ENCODE results near the gene MDH2. TPM values are rescaled to one million over a fixed set of nuclear protein-coding genes. Genes with fewer than 3 reads are reported as not detected.

The MDH2 gene
- total and polyA plus RNA-seq, 2 of the 4 experiments (the other 2 are of a cell fraction) = 55.4 to 206 TPM

DNA sequence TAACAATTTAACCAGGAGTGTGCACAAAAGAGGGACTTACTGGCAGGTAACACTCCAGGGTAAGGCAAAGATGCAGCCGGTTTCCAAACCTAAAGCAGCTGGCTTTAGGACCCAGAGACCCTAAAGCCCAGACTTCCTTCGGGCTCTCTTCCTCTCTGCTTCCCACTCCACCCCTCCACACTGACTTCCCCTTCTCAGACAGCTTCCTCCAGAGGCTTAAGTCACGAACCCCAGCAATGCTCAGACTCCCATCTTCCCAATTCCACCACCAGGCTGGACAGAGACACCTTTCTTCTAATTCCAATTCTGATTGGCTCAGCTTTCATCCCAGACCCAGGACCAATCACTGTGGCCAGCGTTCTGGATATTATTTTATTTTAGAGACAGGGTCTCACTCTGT lies 24.9 kb upstream of the MDH2 start:
- Histone ChIP-seq H3K23ac (ENCODE audit: low read depth, low read length) (no peak overlapping the region), H2AK9ac (replicated peaks; ENCODE audit: low read depth, low read length, poor library complexity) (no peak overlapping the region), H2AK5ac (ENCODE audit: low read depth, low read length) (no peak overlapping the region), H3K56ac (ENCODE audit: extremely low read depth, insufficient read depth, low read length) (no peak overlapping the region), H3K36me3 (ENCODE audit: control insufficient read depth, insufficient read depth, low read length) (peaks cover 19% of the 10 kb centered on the region), H3K14ac (replicated peaks; ENCODE audit: low read depth, low read length) (no peak overlapping the region), H3K9ac (ENCODE audit: low read depth, low read length) (no peak overlapping the region), H3K79me1 (ENCODE audit: low read depth in 1 of 2, low read length in 2 of 2) (no peaks in the 10 kb centered on the region), H3K4me2 (ENCODE audit: low read depth, low read length) (no peak overlapping the region), H2BK20ac (ENCODE audit: low read depth, low read length) (no peak overlapping the region), H3K27me3 (ENCODE audit: control insufficient read depth, insufficient read depth, low read length) (no peaks in the 10 kb centered on the region), H2BK15ac (ENCODE audit: low read depth, low read length) (no peak overlapping the region), H3K4me1 (ENCODE audit: control insufficient read depth, insufficient read depth, low read length) (no peaks in the 10 kb centered on the region), H4K8ac (ENCODE audit: low read depth in 2 of 2, low read length in 2 of 2) (no peak overlapping the region), H3K9me1 (ENCODE audit: insufficient read depth, low read length) (no peaks in the 10 kb centered on the region), H4K20me1 (ENCODE audit: insufficient read depth, low read length) (0 out of 2 replicates have a peak, but pooled peaks cover 4% of the 10 kb centered on the region), H3K4ac (ENCODE audit: low read depth, low read length) (no peak overlapping the region), H2BK5ac (ENCODE audit: low read depth, low read length, poor library complexity, severe bottlenecking) (no peak overlapping the region), H2BK120ac (ENCODE audit: low read depth, low read length) (no peak overlapping the region), H3K27ac (ENCODE audit: insufficient read depth, low read length) (no peak overlapping the region), H3K18ac (ENCODE audit: low read depth, low read length) (no peak overlapping the region), H2AFZ (replicated peaks; ENCODE audit: low read length, poor library complexity) (no peak overlapping the region), H3K4me3 (ENCODE audit: insufficient read depth, low read depth, low read length) (no peak overlapping the region), H3K9me3 (ENCODE audit: control insufficient read depth, insufficient read depth, low read length) (no peaks in the 10 kb centered on the region), H4K91ac (ENCODE audit: insufficient read depth, low read depth, low read length) (no peak overlapping the region), H4K5ac (ENCODE audit: low read depth, low read length) (no peak overlapping the region)
- dilution Hi-C loops (cut with HindIII; ENCODE audit: low sequenced_read_pairs, unreplicated experiment) (no loop called here), intact Hi-C loops (cut with micrococcal nuclease) (no loop called here), in situ Hi-C loops (cut with MboI; ENCODE audit: low sequenced_read_pairs) (no loop called here)
- POLR2A ChIA-PET (ENCODE audit: unreplicated experiment) = no interaction called here
- DNase-seq (no peak), ATAC-seq (ENCODE audit: low read depth) (no peak)
- 14% methylated on average over 2 of the region's 4 CpGs; no CpG with 5 or more reads in 1 of the 2 experiments for WGBS, 2 experiments (ENCODE audit: extremely low coverage in 2 of 2, insufficient read length in 1 of 2)
- no TSS peak for BruUV-seq (replicated peaks)
- TF ChIP-seq MXI1 (IDR thresholded peaks at IDR 0.05; ENCODE audit: borderline replicate concordance, low read depth, low read length) = no peak
- TF ChIP-seq BHLHE40 (IDR thresholded peaks at IDR 0.05; ENCODE audit: low read depth, low read length) = no peak
- TF ChIP-seq, protein P1, sequence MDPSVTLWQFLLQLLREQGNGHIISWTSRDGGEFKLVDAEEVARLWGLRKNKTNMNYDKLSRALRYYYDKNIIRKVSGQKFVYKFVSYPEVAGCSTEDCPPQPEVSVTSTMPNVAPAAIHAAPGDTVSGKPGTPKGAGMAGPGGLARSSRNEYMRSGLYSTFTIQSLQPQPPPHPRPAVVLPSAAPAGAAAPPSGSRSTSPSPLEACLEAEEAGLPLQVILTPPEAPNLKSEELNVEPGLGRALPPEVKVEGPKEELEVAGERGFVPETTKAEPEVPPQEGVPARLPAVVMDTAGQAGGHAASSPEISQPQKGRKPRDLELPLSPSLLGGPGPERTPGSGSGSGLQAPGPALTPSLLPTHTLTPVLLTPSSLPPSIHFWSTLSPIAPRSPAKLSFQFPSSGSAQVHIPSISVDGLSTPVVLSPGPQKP (IDR thresholded peaks at IDR 0.05; ENCODE audit: borderline replicate concordance, low read depth, low read length) = no peak
- no peak for TF ChIP-seq MAFK (IDR thresholded peaks at IDR 0.05; ENCODE audit: low read depth, low read length)
- no peak for TF ChIP-seq NFE2L2 (IDR thresholded peaks at IDR 0.05; ENCODE audit: low read depth, low read length)
- TF ChIP-seq CEBPB (IDR thresholded peaks at IDR 0.05; ENCODE audit: low read depth, low read length) = no peak
- no peak for TF ChIP-seq RCOR1 (IDR thresholded peaks at IDR 0.05; ENCODE audit: insufficient replicate concordance, low read length)
- TF ChIP-seq RAD21 (IDR thresholded peaks at IDR 0.05; ENCODE audit: low read length) = no peak
- TF ChIP-seq MAZ (IDR thresholded peaks at IDR 0.05; ENCODE audit: borderline replicate concordance, low read depth, low read length) = no peak
- no peak for TF ChIP-seq CHD1 (IDR thresholded peaks at IDR 0.05; ENCODE audit: low read depth, low read length)
- TF ChIP-seq RFX5 (IDR thresholded peaks at IDR 0.05; ENCODE audit: low read depth, low read length) = no peak
- CTCF ChIA-PET = interaction anchor here (0.6 kb wide), 1 partner anchor 461 kb away, joined by 5 read pairs; no protein-coding TSS in a partner anchor
